ENCODE measurements around the gene B3GALT6. TPM values are rescaled to one million over a fixed set of nuclear protein-coding genes. Genes with fewer than 3 reads are reported as not detected.

B3GALT6 gene
- total and polyA plus RNA-seq, 4 donors: 1.2 to 9.0 (median 8.3) TPM

DNA sequence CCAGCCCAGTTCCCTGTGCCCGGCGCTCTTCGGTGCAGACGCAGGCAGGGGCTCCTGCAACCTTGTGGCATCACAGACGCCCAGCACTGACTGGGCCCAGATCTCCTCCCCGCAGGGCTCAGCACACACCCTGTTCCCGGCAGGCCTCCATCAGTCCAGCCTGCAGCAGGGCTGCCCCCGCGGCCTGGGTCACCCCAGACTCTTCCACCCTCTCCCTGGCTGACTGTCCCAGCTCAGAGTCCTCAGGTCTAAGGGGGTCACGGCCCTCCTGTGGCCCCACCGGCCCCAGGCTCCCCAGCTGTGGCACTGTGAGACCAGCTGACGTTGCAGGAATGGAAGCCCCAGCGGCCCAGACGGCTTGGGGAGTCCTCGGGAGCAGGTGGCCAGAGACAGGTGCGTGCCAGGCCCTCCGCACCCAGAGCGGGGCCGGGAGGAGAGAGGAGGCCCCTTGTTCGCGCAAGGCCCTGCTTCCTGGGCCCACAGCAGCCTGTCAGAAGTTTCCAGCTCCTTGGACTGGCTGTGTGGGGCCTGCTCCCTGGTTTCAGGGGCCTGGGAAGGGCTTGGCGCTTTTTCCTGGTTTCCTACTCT is 4.2 kb downstream of the B3GALT6 start:
- Histone ChIP-seq H3K4me1 (ENCODE audit: control insufficient read depth in 4 of 4, insufficient read depth in 4 of 4, low read length in 3 of 4) (peaks cover 9 to 34% (median 23%) of the 10 kb centered on the region in 4 donors), H3K4me3 (ENCODE audit: low read depth in 1 of 3, low read length in 3 of 3) (no peak overlapping the region), H3K9ac (ENCODE audit: low read depth in 1 of 2, low read length in 2 of 2) (no peak overlapping the region), H3K27ac (ENCODE audit: low read depth in 1 of 2, low read length in 2 of 2) (no peak overlapping the region), H3K27me3 (ENCODE audit: control insufficient read depth in 4 of 4, insufficient read depth in 4 of 4, low read length in 3 of 4) (no peaks in the 10 kb centered on the region), H3K36me3 (ENCODE audit: control insufficient read depth in 4 of 4, insufficient read depth in 3 of 4, low read depth in 1 of 4, low read length in 3 of 4) (no peaks in the 10 kb centered on the region), H3K9me3 (ENCODE audit: control insufficient read depth in 4 of 4, low read length in 3 of 4) (no peaks in the 10 kb centered on the region)
- DNase-seq (ENCODE audit: low spot score): no peak
- WGBS: 83% methylated on average over 22 of the region's 22 CpGs
- no peak for TF ChIP-seq REST (IDR thresholded peaks at IDR 0.05)
- TF ChIP-seq TAF1 (conservative IDR thresholded peaks at IDR 0.05): no peak
- no peak for TF ChIP-seq NR2F2 (IDR thresholded peaks at IDR 0.05)
- TF ChIP-seq YY1 (IDR thresholded peaks at IDR 0.05): no peak
- no peak for TF ChIP-seq JUND (IDR thresholded peaks at IDR 0.05)
- no peak for TF ChIP-seq HNF4G (IDR thresholded peaks at IDR 0.05)
- TF ChIP-seq RXRA (IDR thresholded peaks at IDR 0.05): no peak
- TF ChIP-seq, protein P1, sequence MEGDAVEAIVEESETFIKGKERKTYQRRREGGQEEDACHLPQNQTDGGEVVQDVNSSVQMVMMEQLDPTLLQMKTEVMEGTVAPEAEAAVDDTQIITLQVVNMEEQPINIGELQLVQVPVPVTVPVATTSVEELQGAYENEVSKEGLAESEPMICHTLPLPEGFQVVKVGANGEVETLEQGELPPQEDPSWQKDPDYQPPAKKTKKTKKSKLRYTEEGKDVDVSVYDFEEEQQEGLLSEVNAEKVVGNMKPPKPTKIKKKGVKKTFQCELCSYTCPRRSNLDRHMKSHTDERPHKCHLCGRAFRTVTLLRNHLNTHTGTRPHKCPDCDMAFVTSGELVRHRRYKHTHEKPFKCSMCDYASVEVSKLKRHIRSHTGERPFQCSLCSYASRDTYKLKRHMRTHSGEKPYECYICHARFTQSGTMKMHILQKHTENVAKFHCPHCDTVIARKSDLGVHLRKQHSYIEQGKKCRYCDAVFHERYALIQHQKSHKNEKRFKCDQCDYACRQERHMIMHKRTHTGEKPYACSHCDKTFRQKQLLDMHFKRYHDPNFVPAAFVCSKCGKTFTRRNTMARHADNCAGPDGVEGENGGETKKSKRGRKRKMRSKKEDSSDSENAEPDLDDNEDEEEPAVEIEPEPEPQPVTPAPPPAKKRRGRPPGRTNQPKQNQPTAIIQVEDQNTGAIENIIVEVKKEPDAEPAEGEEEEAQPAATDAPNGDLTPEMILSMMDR (IDR thresholded peaks at IDR 0.05; ENCODE audit: low read depth, low read length, missing input control): no peak
- TF ChIP-seq FOXA2 (IDR thresholded peaks at IDR 0.05): no peak
- TF ChIP-seq RAD21 (IDR thresholded peaks at IDR 0.05): no peak
- TF ChIP-seq FOXA1 (IDR thresholded peaks at IDR 0.05): no peak
- no peak for TF ChIP-seq EGR1 (IDR thresholded peaks at IDR 0.05; ENCODE audit: low read depth in 2 of 2)

- Histone ChIP-seq H3K36me3 (ENCODE audit: control insufficient read depth in 4 of 4, insufficient read depth in 3 of 4, low read depth in 1 of 4, low read length in 3 of 4) (no peaks in the 10 kb centered on the region), H3K4me1 (ENCODE audit: control insufficient read depth in 4 of 4, insufficient read depth in 4 of 4, low read length in 3 of 4) (peaks cover 9 to 34% (median 22%) of the 10 kb centered on the region in 4 donors), H3K27ac (ENCODE audit: low read depth in 1 of 2, low read length in 2 of 2) (no peak overlapping the region), H3K9me3 (ENCODE audit: control insufficient read depth in 4 of 4, low read length in 3 of 4) (no peaks in the 10 kb centered on the region), H3K27me3 (ENCODE audit: control insufficient read depth in 4 of 4, insufficient read depth in 4 of 4, low read length in 3 of 4) (no peaks in the 10 kb centered on the region), H3K4me3 (ENCODE audit: low read depth in 1 of 3, low read length in 3 of 3) (no peak overlapping the region), H3K9ac (ENCODE audit: low read depth in 1 of 2, low read length in 2 of 2) (no peak overlapping the region)
- DNase-seq (ENCODE audit: low spot score): no peak
- WGBS: 46% methylated on average over 34 of the region's 34 CpGs
- TF ChIP-seq HNF4G (IDR thresholded peaks at IDR 0.05): no peak
- TF ChIP-seq MAX (IDR thresholded peaks at IDR 0.05): no peak
- no peak for TF ChIP-seq RXRA (IDR thresholded peaks at IDR 0.05)
- TF ChIP-seq JUND (IDR thresholded peaks at IDR 0.05): no peak
- TF ChIP-seq GABPA (IDR thresholded peaks at IDR 0.05 in 1 of 2, conservative IDR thresholded peaks at IDR 0.05 in 1 of 2): no peak
- TF ChIP-seq TAF1 (conservative IDR thresholded peaks at IDR 0.05): no peak
Observed at GRCh38 chr1:1236945-1237873, 5.2 kb downstream of the B3GALT6 start.
